ENCODE measurements around the gene ABHD11. TPM values are rescaled to one million over a fixed set of nuclear protein-coding genes. Genes with fewer than 3 reads are reported as not detected.

Gene ABHD11
- 7.7 and 9.4 TPM in 2 replicates for total RNA-seq

DNA sequence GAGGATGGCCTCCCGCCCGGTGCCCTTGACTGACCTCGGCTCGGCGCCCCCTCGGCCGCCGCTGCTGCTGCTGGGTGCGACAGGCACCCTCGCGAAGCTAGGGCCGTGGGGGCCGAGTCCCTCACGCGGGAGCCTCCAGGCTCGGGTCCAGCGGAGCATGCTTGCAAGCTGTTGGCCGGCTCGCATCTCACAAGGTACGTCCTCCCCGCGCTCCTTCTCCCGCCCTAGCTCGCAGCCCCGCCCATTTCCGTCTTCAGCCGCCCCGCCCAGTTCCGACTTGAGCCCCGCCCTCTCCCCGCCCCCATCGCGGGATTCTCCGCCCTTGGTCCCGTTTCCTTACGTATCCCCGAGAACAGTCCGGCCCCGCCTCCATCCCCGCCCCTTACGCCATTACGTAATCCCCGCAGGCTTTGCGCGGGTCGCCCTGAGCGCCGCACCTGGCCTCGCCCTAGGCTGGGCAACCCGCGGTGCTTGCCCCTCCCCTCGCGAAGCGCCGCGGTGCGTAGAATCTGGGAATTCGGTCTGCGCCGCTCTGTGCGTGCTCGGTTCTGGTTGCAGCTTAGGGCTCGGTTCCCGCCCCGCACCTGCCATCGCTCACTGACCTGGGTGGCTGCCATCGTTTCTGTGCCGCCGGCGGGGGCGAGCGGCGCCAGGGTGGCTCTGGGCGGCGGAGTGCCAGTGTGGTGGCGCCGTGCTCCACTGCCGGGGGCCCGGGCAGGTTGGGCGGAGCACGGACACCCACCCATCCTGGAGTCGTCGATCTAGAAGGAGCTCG lies at the start of gene ABHD11:
TSS of gene ABHD11 (minus strand) at position 191 of the 775 bp plus-strand sequence. CDS start at position 159, 32 bp downstream.

GRCh38 chr7:73770002-73770859 lies 31.6 kb upstream of the ABHD11 start, which contains the start of gene CLDN3:
Gene CLDN3, minus strand, starts transcription at chr7:73770270. Its CDS starts 221 bp downstream, at chr7:73770049.

GRCh38 chr7:73718905-73719805 lies 19.4 kb downstream of the ABHD11 start, which contains the start of gene STX1A:
Gene STX1A, minus strand, starts transcription at chr7:73719669. Its CDS starts 38 bp downstream, at chr7:73719631.

Other genes starting within 250 kb of the ABHD11 start
- gene BAZ1B, start 216.5 kb downstream of the ABHD11 start, total RNA-seq, result 47.0 and 51.6 TPM in 2 replicates
- 18.8 and 19.2 TPM in 2 replicates for gene BCL7B, start 181.1 kb downstream of the ABHD11 start, total RNA-seq
- gene TBL2, start 160.2 kb downstream of the ABHD11 start, total RNA-seq, result 47.0 and 61.8 TPM in 2 replicates
- not detected in 2 replicates for gene MLXIPL, start 114.3 kb downstream of the ABHD11 start, total RNA-seq
- gene VPS37D, start 71.0 kb downstream of the ABHD11 start, total RNA-seq, result 2.4 and 4.0 TPM in 2 replicates
- 1.9 and 2.0 TPM in 2 replicates for gene DNAJC30, start 55.3 kb downstream of the ABHD11 start, total RNA-seq
- 42.9 and 60.3 TPM in 2 replicates for gene BUD23, start 55.2 kb downstream of the ABHD11 start, total RNA-seq
- 18.9 and 21.2 TPM in 2 replicates for gene STX1A, start 19.1 kb downstream of the ABHD11 start, total RNA-seq
- 0.09 TPM in 2 replicates for gene CLDN3, start 31.5 kb upstream of the ABHD11 start, total RNA-seq
- gene CLDN4, start 92.2 kb upstream of the ABHD11 start, total RNA-seq, result under 0.01 TPM in 1 of 2 replicates, not detected in the other
- gene METTL27, start 103.7 kb upstream of the ABHD11 start, total RNA-seq, result 0.09 and 2.5 TPM in 2 replicates
- gene TMEM270, start 122.4 kb upstream of the ABHD11 start, total RNA-seq, result not detected in 2 replicates

All from endothelial cell of coronary artery (primary cell).